ENCODE results near the gene PKD2L1.

The PKD2L1 gene

GRCh38 chr10:100368721-100369120 lies 38.7 kb upstream of the PKD2L1 start:
- H3K27me3 ChIP-seq (ENCODE audit: control insufficient read depth in 2 of 2, insufficient read depth in 2 of 2, low read length in 2 of 2): no peaks in the 10 kb centered on the region
- H3K36me3 ChIP-seq (ENCODE audit: control insufficient read depth in 2 of 2, insufficient read depth in 2 of 2, low read length in 2 of 2): no peaks in the 10 kb centered on the region
- peaks cover 40 to 51% of the 10 kb centered on the region in 2 donors for H3K4me1 ChIP-seq (ENCODE audit: control insufficient read depth in 2 of 2, insufficient read depth in 2 of 2, low read length in 2 of 2)
- no peak overlapping the region for H3K9ac ChIP-seq (ENCODE audit: low read depth in 1 of 2, low read length in 2 of 2)
- no peaks in the 10 kb centered on the region for H3K9me3 ChIP-seq (ENCODE audit: control insufficient read depth in 2 of 2, low read length in 2 of 2)
- no peak overlapping the region for H3K4me3 ChIP-seq (ENCODE audit: low read length in 2 of 2)
- no peak overlapping the region for H3K27ac ChIP-seq (ENCODE audit: low read depth in 2 of 2, low read length in 2 of 2)

GRCh38 chr10:100364735-100365391 lies 34.8 kb upstream of the PKD2L1 start:
- Histone ChIP-seq H3K9ac (ENCODE audit: low read depth in 1 of 2, low read length in 2 of 2) (peak overlapping the region; percentile 32 to 44), H3K4me3 (ENCODE audit: low read length in 2 of 2) (peak overlapping the region in 1 of 2 donors; percentile 52), H3K27ac (ENCODE audit: low read depth in 2 of 2, low read length in 2 of 2) (peak overlapping the region; percentile 72 to 75), H3K4me1 (ENCODE audit: control insufficient read depth in 2 of 2, insufficient read depth in 2 of 2, low read length in 2 of 2) (peaks cover 17 to 30% of the 10 kb centered on the region in 2 donors), H3K36me3 (ENCODE audit: control insufficient read depth in 2 of 2, insufficient read depth in 2 of 2, low read length in 2 of 2) (no peaks in the 10 kb centered on the region), H3K27me3 (ENCODE audit: control insufficient read depth in 2 of 2, insufficient read depth in 2 of 2, low read length in 2 of 2) (no peaks in the 10 kb centered on the region), H3K9me3 (ENCODE audit: control insufficient read depth in 2 of 2, low read length in 2 of 2) (no peaks in the 10 kb centered on the region)

GRCh38 chr10:100364175-100364574 lies 34.1 kb upstream of the PKD2L1 start:
- Histone ChIP-seq H3K9me3 (ENCODE audit: control insufficient read depth in 2 of 2, low read length in 2 of 2) (no peaks in the 10 kb centered on the region), H3K27me3 (ENCODE audit: control insufficient read depth in 2 of 2, insufficient read depth in 2 of 2, low read length in 2 of 2) (no peaks in the 10 kb centered on the region), H3K4me3 (ENCODE audit: low read length in 2 of 2) (no peak overlapping the region), H3K4me1 (ENCODE audit: control insufficient read depth in 2 of 2, insufficient read depth in 2 of 2, low read length in 2 of 2) (peaks cover 15 to 30% of the 10 kb centered on the region in 2 donors), H3K9ac (ENCODE audit: low read depth in 1 of 2, low read length in 2 of 2) (no peak overlapping the region), H3K27ac (ENCODE audit: low read depth in 2 of 2, low read length in 2 of 2) (no peak overlapping the region), H3K36me3 (ENCODE audit: control insufficient read depth in 2 of 2, insufficient read depth in 2 of 2, low read length in 2 of 2) (no peaks in the 10 kb centered on the region)

- H3K4me3 ChIP-seq (ENCODE audit: low read length in 2 of 2): no peak overlapping the region
- no peak overlapping the region for H3K27ac ChIP-seq (ENCODE audit: low read depth in 2 of 2, low read length in 2 of 2)
- no peaks in the 10 kb centered on the region for H3K9me3 ChIP-seq (ENCODE audit: control insufficient read depth in 2 of 2, low read length in 2 of 2)
- H3K36me3 ChIP-seq (ENCODE audit: control insufficient read depth in 2 of 2, insufficient read depth in 2 of 2, low read length in 2 of 2): no peaks in the 10 kb centered on the region
- no peak overlapping the region for H3K9ac ChIP-seq (ENCODE audit: low read depth in 1 of 2, low read length in 2 of 2)
- no peaks in the 10 kb centered on the region for H3K27me3 ChIP-seq (ENCODE audit: control insufficient read depth in 2 of 2, insufficient read depth in 2 of 2, low read length in 2 of 2)
- H3K4me1 ChIP-seq (ENCODE audit: control insufficient read depth in 2 of 2, insufficient read depth in 2 of 2, low read length in 2 of 2): peaks cover 15 to 30% of the 10 kb centered on the region in 2 donors
These were observed 32.8 kb upstream of the PKD2L1 start for GRCh38 chr10:100362570-100363496.

- H3K27me3 ChIP-seq (ENCODE audit: control insufficient read depth in 2 of 2, insufficient read depth in 2 of 2, low read length in 2 of 2): no peaks in the 10 kb centered on the region
- H3K9ac ChIP-seq (ENCODE audit: low read depth in 1 of 2, low read length in 2 of 2): no peak overlapping the region
- H3K36me3 ChIP-seq (ENCODE audit: control insufficient read depth in 2 of 2, insufficient read depth in 2 of 2, low read length in 2 of 2): peaks cover under 1 to 9% of the 10 kb centered on the region in 2 donors
- H3K9me3 ChIP-seq (ENCODE audit: control insufficient read depth in 2 of 2, low read length in 2 of 2): no peaks in the 10 kb centered on the region
- no peak overlapping the region for H3K4me3 ChIP-seq (ENCODE audit: low read length in 2 of 2)
- H3K27ac ChIP-seq (ENCODE audit: low read depth in 2 of 2, low read length in 2 of 2): no peak overlapping the region
- H3K4me1 ChIP-seq (ENCODE audit: control insufficient read depth in 2 of 2, insufficient read depth in 2 of 2, low read length in 2 of 2): peaks cover 9 to 20% of the 10 kb centered on the region in 2 donors
These were observed 30.2 kb upstream of the PKD2L1 start for GRCh38 chr10:100360234-100360633.

- Histone ChIP-seq H3K9ac (ENCODE audit: low read depth in 1 of 2, low read length in 2 of 2) (no peak overlapping the region), H3K9me3 (ENCODE audit: control insufficient read depth in 2 of 2, low read length in 2 of 2) (no peaks in the 10 kb centered on the region), H3K27me3 (ENCODE audit: control insufficient read depth in 2 of 2, insufficient read depth in 2 of 2, low read length in 2 of 2) (no peaks in the 10 kb centered on the region), H3K4me3 (ENCODE audit: low read length in 2 of 2) (no peak overlapping the region), H3K4me1 (ENCODE audit: control insufficient read depth in 2 of 2, insufficient read depth in 2 of 2, low read length in 2 of 2) (peaks cover 6 to 17% of the 10 kb centered on the region in 2 donors), H3K36me3 (ENCODE audit: control insufficient read depth in 2 of 2, insufficient read depth in 2 of 2, low read length in 2 of 2) (peaks cover 5 to 9% of the 10 kb centered on the region in 2 donors), H3K27ac (ENCODE audit: low read depth in 2 of 2, low read length in 2 of 2) (no peak overlapping the region)
These were observed 29.6 kb upstream of the PKD2L1 start for GRCh38 chr10:100359529-100360150.

GRCh38 chr10:100359030-100359432 lies 29.0 kb upstream of the PKD2L1 start:
- Histone ChIP-seq H3K9me3 (ENCODE audit: control insufficient read depth in 2 of 2, low read length in 2 of 2) (no peaks in the 10 kb centered on the region), H3K36me3 (ENCODE audit: control insufficient read depth in 2 of 2, insufficient read depth in 2 of 2, low read length in 2 of 2) (peaks cover 5 to 9% of the 10 kb centered on the region in 2 donors), H3K4me3 (ENCODE audit: low read length in 2 of 2) (no peak overlapping the region), H3K27me3 (ENCODE audit: control insufficient read depth in 2 of 2, insufficient read depth in 2 of 2, low read length in 2 of 2) (no peaks in the 10 kb centered on the region), H3K27ac (ENCODE audit: low read depth in 2 of 2, low read length in 2 of 2) (no peak overlapping the region), H3K9ac (ENCODE audit: low read depth in 1 of 2, low read length in 2 of 2) (no peak overlapping the region), H3K4me1 (ENCODE audit: control insufficient read depth in 2 of 2, insufficient read depth in 2 of 2, low read length in 2 of 2) (peaks cover under 1 to 11% of the 10 kb centered on the region in 2 donors)

- Histone ChIP-seq H3K9ac (ENCODE audit: low read depth in 1 of 2, low read length in 2 of 2) (no peak overlapping the region), H3K9me3 (ENCODE audit: control insufficient read depth in 2 of 2, low read length in 2 of 2) (no peaks in the 10 kb centered on the region), H3K4me1 (ENCODE audit: control insufficient read depth in 2 of 2, insufficient read depth in 2 of 2, low read length in 2 of 2) (no peaks in the 10 kb centered on the region), H3K27me3 (ENCODE audit: control insufficient read depth in 2 of 2, insufficient read depth in 2 of 2, low read length in 2 of 2) (no peaks in the 10 kb centered on the region), H3K27ac (ENCODE audit: low read depth in 2 of 2, low read length in 2 of 2) (no peak overlapping the region), H3K4me3 (ENCODE audit: low read length in 2 of 2) (no peak overlapping the region), H3K36me3 (ENCODE audit: control insufficient read depth in 2 of 2, insufficient read depth in 2 of 2, low read length in 2 of 2) (peaks cover 9 to 10% of the 10 kb centered on the region in 2 donors)
These were observed 27.2 kb upstream of the PKD2L1 start for GRCh38 chr10:100357059-100357858.

GRCh38 chr10:100356067-100357017 lies 26.3 kb upstream of the PKD2L1 start:
- no peak overlapping the region for H3K9ac ChIP-seq (ENCODE audit: low read depth in 1 of 2, low read length in 2 of 2)
- no peak overlapping the region for H3K27ac ChIP-seq (ENCODE audit: low read depth in 2 of 2, low read length in 2 of 2)
- H3K36me3 ChIP-seq (ENCODE audit: control insufficient read depth in 2 of 2, insufficient read depth in 2 of 2, low read length in 2 of 2): peaks cover 9 to 10% of the 10 kb centered on the region in 2 donors
- H3K9me3 ChIP-seq (ENCODE audit: control insufficient read depth in 2 of 2, low read length in 2 of 2): no peaks in the 10 kb centered on the region
- H3K27me3 ChIP-seq (ENCODE audit: control insufficient read depth in 2 of 2, insufficient read depth in 2 of 2, low read length in 2 of 2): no peaks in the 10 kb centered on the region
- no peak overlapping the region for H3K4me3 ChIP-seq (ENCODE audit: low read length in 2 of 2)
- no peaks in the 10 kb centered on the region for H3K4me1 ChIP-seq (ENCODE audit: control insufficient read depth in 2 of 2, insufficient read depth in 2 of 2, low read length in 2 of 2)

Measured in mucosa of rectum (tissue), 2 donors.